Smooth muscle cell (in vitro differentiated cells): ENCODE data around the gene PRSS8. TPM values are rescaled to one million over a fixed set of nuclear protein-coding genes. Genes with fewer than 3 reads are reported as not detected.

Experiments used
- DNase-seq: peaks from one replicate; lab custom pipeline; 2025; ENCODE audit not compliant: unreplicated experiment; lab: John Stamatoyannopoulos, UW
- H2AFZ ChIP-seq: fragments of 200-600 bp; sonication (generic); 2 replicates; pipeline ENCODE4 v1.6.0; 2016; ENCODE audit warnings: antibody characterized with exemption, low read depth, mild to moderate bottlenecking
- H3F3A ChIP-seq: fragments of 200-600 bp; sonication (generic); 2 replicates; pipeline ENCODE4 v1.6.0; 2017; ENCODE audit warnings: antibody characterized with exemption, low read depth
- H3K27ac ChIP-seq: fragments of 200-600 bp; sonication (generic); 2 replicates; pipeline ENCODE4 v1.5.1; 2016; ENCODE audit warnings: low read depth, mild to moderate bottlenecking
- H3K27me3 ChIP-seq: fragments of 200-600 bp; sonication (generic); 2 replicates; pipeline ENCODE4 v1.6.1; 2016; ENCODE audit warnings: low read depth, mild to moderate bottlenecking
- H3K36me3 ChIP-seq: fragments of 200-600 bp; sonication (generic); 2 replicates; pipeline ENCODE4 v1.5.1; 2016; ENCODE audit warnings: low read depth
- H3K4me1 ChIP-seq: fragments of 200-600 bp; sonication (generic); 2 replicates; pipeline ENCODE4 v1.5.1; 2016; ENCODE audit warnings: low read depth
- H3K4me2 ChIP-seq: fragments of 200-600 bp; sonication (generic); 2 replicates; pipeline ENCODE4 v1.6.0; 2016; ENCODE audit warnings: mild to moderate bottlenecking
- H3K4me3 ChIP-seq: fragments of 200-600 bp; sonication (generic); 2 replicates; pipeline ENCODE4 v1.5.1; 2016; ENCODE audit warnings: mild to moderate bottlenecking
- H3K79me2 ChIP-seq: fragments of 200-600 bp; sonication (generic); 2 replicates; pipeline ENCODE4 v1.6.0; 2016; ENCODE audit warnings: low read depth, mild to moderate bottlenecking
- H3K9ac ChIP-seq: fragments of 200-600 bp; sonication (generic); 2 replicates; pipeline ENCODE4 v1.6.0; 2016; ENCODE audit warnings: low read depth
- H3K9me3 ChIP-seq: fragments of 200-600 bp; sonication (generic); replicated peaks from 2 replicates; pipeline ENCODE4 v1.5.1; 2016; ENCODE audit warnings: low read depth
- H4K20me1 ChIP-seq: fragments of 200-600 bp; sonication (generic); 2 replicates; pipeline ENCODE4 v1.6.0; 2016; ENCODE audit warnings: low read depth
- CTCF ChIP-seq: fragments of 200-600 bp; sonication (generic); IDR thresholded peaks from 2 replicates; pipeline ENCODE4 v1.5.1; 2017; ENCODE audit warnings: borderline replicate concordance, mild to moderate bottlenecking, antibody characterized with exemption; ENCODE audit not compliant: insufficient read depth, poor library complexity, severe bottlenecking
- WGBS: methylation state at CpG from one replicate; pipeline ENCODE4 v1.1.7; 2016; ENCODE audit warnings: low lambda C conversion rate; 5-methylcytosine and 5-hydroxymethylcytosine counted together
- polyA plus RNA-seq: library from polyadenylated mRNA; unstranded; fragments of >200 nt; fragmentation: Nextera tagmentation; extraction: Ambion mirVana; gene quantifications from 2 replicates; pipeline ENCODE4 v1.2.1, GENCODE V29; 2016
- small RNA-seq: library from RNA; depleted of rRNA; stranded (forward); fragments of <200 nt; gene quantifications from one replicate; pipeline ENCODE3, GENCODE V24; 2014
- total RNA-seq: library from RNA; depleted of rRNA; stranded (reverse); fragments of >200 nt; gene quantifications from 2 replicates; pipeline ENCODE4 v1.2.3, GENCODE V29; 2014

PRSS8 gene
- total and polyA plus RNA-seq, 2 experiments from 2014 or later: 13.9 to 17.3 TPM

GRCh38 chr16:31082368-31083045, 53.0 kb downstream of the PRSS8 start:
- peaks cover 29% of the 10 kb centered on the region for H4K20me1 ChIP-seq
- no peak overlapping the region for H3K4me2 ChIP-seq
- WGBS: 85% methylated on average over 12 of the region's 14 CpGs
- no peak overlapping the region for H3K4me3 ChIP-seq
- no peaks in the 10 kb centered on the region for H3F3A ChIP-seq
- no peak for TF ChIP-seq CTCF
- H3K27me3 ChIP-seq: no peaks in the 10 kb centered on the region
- H2AFZ ChIP-seq: no peak overlapping the region
- no peaks in the 10 kb centered on the region for H3K36me3 ChIP-seq
- no peak overlapping the region for H3K27ac ChIP-seq
- peaks cover 16% of the 10 kb centered on the region for H3K79me2 ChIP-seq
- no peak for DNase-seq
- H3K9me3 ChIP-seq: no peaks in the 10 kb centered on the region
- no peak overlapping the region for H3K9ac ChIP-seq
- H3K4me1 ChIP-seq: no peaks in the 10 kb centered on the region

Small RNA genes lying within 50 kb of the gene (small RNA-seq; reads per million reads assigned to genes)
- gene AC009088.4 (not detected), gene NDUFA3P6 (not detected)

Other genes with a start within 250 kb of the PRSS8 start
- 27.8 and 34.2 TPM in 2 replicates for gene BCL7C, start 241.7 kb downstream of the PRSS8 start, total RNA-seq
- 68.1 and 76.1 TPM in 2 replicates for gene BCL7C, start 241.7 kb downstream of the PRSS8 start, polyA plus RNA-seq
- 0.76 and 1.7 TPM in 2 replicates for gene CTF1, start 239.1 kb downstream of the PRSS8 start, total RNA-seq
- 8.1 and 8.2 TPM in 2 replicates for gene CTF1, start 239.1 kb downstream of the PRSS8 start, polyA plus RNA-seq
- gene FBXL19, start 212.2 kb downstream of the PRSS8 start, total RNA-seq: 4.5 and 8.5 TPM in 2 replicates
- 1.3 and 1.6 TPM in 2 replicates for gene FBXL19, start 212.2 kb downstream of the PRSS8 start, polyA plus RNA-seq
- gene ORAI3, start 186.7 kb downstream of the PRSS8 start, total RNA-seq: 33.7 and 34.9 TPM in 2 replicates
- gene ORAI3, start 186.7 kb downstream of the PRSS8 start, polyA plus RNA-seq: 39.4 and 44.0 TPM in 2 replicates
- gene SETD1A, start 178.0 kb downstream of the PRSS8 start, total RNA-seq: 1.9 and 2.9 TPM in 2 replicates
- 1.2 and 3.3 TPM in 2 replicates for gene SETD1A, start 178.0 kb downstream of the PRSS8 start, polyA plus RNA-seq
- gene HSD3B7, start 150.5 kb downstream of the PRSS8 start, total RNA-seq: 5.5 and 10.8 TPM in 2 replicates
- 15.1 and 15.5 TPM in 2 replicates for gene HSD3B7, start 150.5 kb downstream of the PRSS8 start, polyA plus RNA-seq
- 0.72 and 1.4 TPM in 2 replicates for gene STX1B, start 125.1 kb downstream of the PRSS8 start, total RNA-seq
- gene STX1B, start 125.1 kb downstream of the PRSS8 start, polyA plus RNA-seq: 1.0 and 2.1 TPM in 2 replicates
- 14.4 and 23.1 TPM in 2 replicates for gene STX4, start 102.2 kb downstream of the PRSS8 start, total RNA-seq
- 50.6 and 60.2 TPM in 2 replicates for gene STX4, start 102.2 kb downstream of the PRSS8 start, polyA plus RNA-seq
- 7.3 and 9.0 TPM in 2 replicates for gene ZNF668, start 61.5 kb downstream of the PRSS8 start, total RNA-seq
- gene ZNF668, start 61.5 kb downstream of the PRSS8 start, polyA plus RNA-seq: 20.1 and 21.0 TPM in 2 replicates
- gene ZNF646, start 61.3 kb downstream of the PRSS8 start, total RNA-seq: 5.7 and 8.1 TPM in 2 replicates
- gene ZNF646, start 61.3 kb downstream of the PRSS8 start, polyA plus RNA-seq: 5.4 and 7.3 TPM in 2 replicates
- 5.1 and 6.3 TPM in 2 replicates for gene PRSS53, start 46.8 kb downstream of the PRSS8 start, total RNA-seq
- 0.66 and 1.1 TPM in 2 replicates for gene PRSS53, start 46.8 kb downstream of the PRSS8 start, polyA plus RNA-seq
- 232 and 253 TPM in 2 replicates for gene VKORC1, start 40.9 kb downstream of the PRSS8 start, total RNA-seq
- gene VKORC1, start 40.9 kb downstream of the PRSS8 start, polyA plus RNA-seq: 340 and 394 TPM in 2 replicates
- gene BCKDK, start 27.3 kb downstream of the PRSS8 start, total RNA-seq: 32.1 and 40.5 TPM in 2 replicates
- gene BCKDK, start 27.3 kb downstream of the PRSS8 start, polyA plus RNA-seq: 82.6 and 87.9 TPM in 2 replicates
- gene KAT8, start 18.1 kb downstream of the PRSS8 start, total RNA-seq: 26.3 and 32.9 TPM in 2 replicates
- gene KAT8, start 18.1 kb downstream of the PRSS8 start, polyA plus RNA-seq: 27.4 and 29.1 TPM in 2 replicates
- 1.6 TPM in 1 of 2 replicates, not detected in the other for gene PRSS36, start 14.3 kb upstream of the PRSS8 start, total RNA-seq
- 0.31 and 0.66 TPM in 2 replicates for gene PRSS36, start 14.3 kb upstream of the PRSS8 start, polyA plus RNA-seq
- 56.2 and 58.6 TPM in 2 replicates for gene FUS, start 44.4 kb upstream of the PRSS8 start, total RNA-seq
- 225 and 316 TPM in 2 replicates for gene FUS, start 44.4 kb upstream of the PRSS8 start, polyA plus RNA-seq
- 15.6 and 30.8 TPM in 2 replicates for gene PYCARD, start 67.0 kb upstream of the PRSS8 start, total RNA-seq
- gene PYCARD, start 67.0 kb upstream of the PRSS8 start, polyA plus RNA-seq: 10.1 and 30.2 TPM in 2 replicates
- gene TRIM72, start 78.4 kb upstream of the PRSS8 start, total RNA-seq: 0.04 TPM in 2 replicates
- gene TRIM72, start 78.4 kb upstream of the PRSS8 start, polyA plus RNA-seq: 0.07 TPM in 2 replicates
- not detected in 2 replicates for gene PYDC1, start 81.4 kb upstream of the PRSS8 start, total RNA-seq
- gene PYDC1, start 81.4 kb upstream of the PRSS8 start, polyA plus RNA-seq: 1.1 and 1.7 TPM in 2 replicates
- gene ITGAM, start 124.2 kb upstream of the PRSS8 start, total RNA-seq: 0.40 TPM in 1 of 2 replicates, not detected in the other
- not detected in 2 replicates for gene ITGAM, start 124.2 kb upstream of the PRSS8 start, polyA plus RNA-seq
- gene ITGAX, start 219.4 kb upstream of the PRSS8 start, total RNA-seq: 0.31 TPM in 1 of 2 replicates, not detected in the other
- gene ITGAX, start 219.4 kb upstream of the PRSS8 start, polyA plus RNA-seq: not detected in 2 replicates